Measurements from ENCODE around the gene GALNT14. TPM values are rescaled to one million over a fixed set of nuclear protein-coding genes. Genes with fewer than 3 reads are reported as not detected.

The GALNT14 gene
- total and polyA plus RNA-seq, 5 experiments from 2014 or later = 0.36 TPM; not detected in 4

DNA sequence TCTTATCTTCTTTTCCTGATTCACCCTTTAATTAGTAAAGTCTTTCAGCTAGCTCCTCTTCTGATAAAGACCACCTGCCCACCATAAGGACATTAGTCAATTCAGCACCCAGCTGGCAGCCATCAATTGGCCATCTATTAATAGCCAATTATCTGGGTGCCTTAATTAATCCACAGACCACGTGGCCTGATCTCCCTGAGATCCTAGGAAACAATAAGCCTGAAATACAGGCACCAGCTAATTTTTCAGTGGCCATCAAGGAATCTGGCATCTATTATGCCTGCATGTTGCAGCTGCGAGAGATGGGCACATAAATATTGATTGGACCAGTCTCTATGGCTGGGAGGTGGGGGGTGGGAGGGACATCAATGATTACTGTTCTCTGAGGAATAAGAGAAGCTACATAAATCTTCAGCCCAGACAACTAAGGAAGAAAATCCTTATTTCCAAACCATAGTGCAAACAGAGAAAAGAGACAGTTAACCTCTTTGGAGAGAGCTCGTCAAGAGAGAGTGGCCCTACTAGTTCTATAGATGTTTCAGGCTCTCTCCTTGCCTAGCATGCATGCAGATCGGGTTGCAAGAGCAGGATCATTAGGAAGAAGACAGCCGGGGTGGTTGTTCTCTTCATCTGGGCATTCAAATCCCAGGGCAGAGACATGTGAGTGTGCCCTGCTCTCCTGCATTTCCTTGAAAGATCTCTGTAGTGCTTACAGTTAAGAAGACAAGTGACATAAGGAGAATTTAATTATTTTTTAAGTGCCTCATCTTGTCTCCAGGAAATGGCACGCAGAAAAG lies 8.7 kb downstream of the GALNT14 start:
- Mint-ChIP-seq H3K4me3 (no peak overlapping the region), H3K27ac (no peak overlapping the region), H3K36me3 (no peaks in the 10 kb centered on the region), H3K9me3 (no peaks in the 10 kb centered on the region), H3K27me3 (peaks cover 4 to 36% (median 17%) of the 10 kb centered on the region in 5 donors), H3K4me1 (no peaks in the 10 kb centered on the region)
- POLR2A ChIA-PET = no interaction called here
- ATAC-seq = no peak
- no peak for DNase-seq

DNA sequence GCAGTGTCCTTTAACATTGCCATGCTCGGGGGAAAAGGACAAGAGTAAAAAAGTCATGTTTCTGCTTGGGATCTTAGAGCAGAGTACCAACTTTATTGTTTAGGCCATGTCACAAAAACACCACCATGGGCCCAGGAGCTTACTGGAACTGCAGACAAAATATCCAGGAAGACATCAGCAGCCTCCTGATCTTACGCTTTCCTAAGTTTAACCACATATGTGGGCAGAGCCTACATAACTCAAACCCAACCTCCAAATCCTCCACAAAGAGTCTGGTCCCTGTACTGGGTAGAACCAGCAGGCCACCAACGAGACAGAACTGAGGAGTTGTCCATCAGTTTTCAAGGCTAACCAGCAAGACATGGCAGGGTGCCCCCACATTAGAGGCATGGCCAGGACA lies 10.3 kb downstream of the GALNT14 start:
- POLR2A ChIA-PET = no interaction called here
- no peak for DNase-seq
- peaks cover 2 to 23% (median 5%) of the 10 kb centered on the region in 5 donors for H3K27me3 Mint-ChIP-seq
- no peaks in the 10 kb centered on the region for H3K36me3 Mint-ChIP-seq
- no peak overlapping the region for H3K27ac Mint-ChIP-seq
- no peaks in the 10 kb centered on the region for H3K4me1 Mint-ChIP-seq
- ATAC-seq = no peak
- no peak overlapping the region for H3K4me3 Mint-ChIP-seq
- H3K9me3 Mint-ChIP-seq = no peaks in the 10 kb centered on the region

DNA sequence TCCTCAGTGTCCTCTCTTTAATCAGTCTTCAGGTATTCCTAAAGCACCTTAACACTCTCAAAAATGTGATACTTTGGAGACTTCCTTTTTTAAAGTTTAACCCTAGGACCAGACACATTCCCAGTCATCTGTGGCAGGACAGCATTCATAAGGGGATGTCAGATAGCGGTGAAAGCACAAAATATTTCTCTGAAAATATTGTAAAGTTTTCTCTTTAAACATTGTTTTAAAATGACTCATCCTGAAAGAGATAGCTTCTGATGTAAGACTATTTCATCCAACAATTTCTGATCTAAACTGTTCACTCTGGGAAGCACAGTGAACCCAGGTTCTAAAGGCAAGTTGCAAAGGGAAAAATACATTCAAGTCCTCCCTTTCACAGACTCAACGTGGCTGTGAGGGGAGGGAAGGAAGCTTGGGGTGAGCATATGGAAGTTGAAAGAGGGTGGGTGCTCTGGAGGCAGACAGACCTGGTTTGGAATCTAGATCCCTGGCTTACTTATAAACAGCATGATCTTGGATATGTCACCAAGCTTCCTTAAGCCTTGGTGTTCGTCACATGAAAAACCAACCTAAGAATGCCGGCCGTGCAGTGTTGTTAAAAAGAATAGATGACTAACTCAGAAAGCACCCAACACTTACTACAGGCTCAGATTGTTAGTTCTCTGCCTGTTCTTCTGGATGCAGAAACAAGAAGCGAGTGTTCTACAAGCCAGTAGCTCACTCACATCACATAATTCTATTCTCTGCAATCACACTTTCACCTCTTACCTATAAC lies 12.1 kb downstream of the GALNT14 start:
- no peaks in the 10 kb centered on the region for H3K9me3 Mint-ChIP-seq
- POLR2A ChIA-PET = interaction anchor here (0.5 kb wide), 1 partner anchor 1262 kb away, joined by 3 read pairs; no protein-coding TSS in a partner anchor
- no peak overlapping the region for H3K4me3 Mint-ChIP-seq
- DNase-seq (no peak), ATAC-seq (no peak)
- H3K27me3 Mint-ChIP-seq = peaks cover 3 to 21% (median 7%) of the 10 kb centered on the region in 5 donors
- no peak overlapping the region for H3K27ac Mint-ChIP-seq
- peaks cover 0 to 2% (median 0%) of the 10 kb centered on the region in 4 donors for H3K4me1 Mint-ChIP-seq
- H3K36me3 Mint-ChIP-seq = no peaks in the 10 kb centered on the region

DNA sequence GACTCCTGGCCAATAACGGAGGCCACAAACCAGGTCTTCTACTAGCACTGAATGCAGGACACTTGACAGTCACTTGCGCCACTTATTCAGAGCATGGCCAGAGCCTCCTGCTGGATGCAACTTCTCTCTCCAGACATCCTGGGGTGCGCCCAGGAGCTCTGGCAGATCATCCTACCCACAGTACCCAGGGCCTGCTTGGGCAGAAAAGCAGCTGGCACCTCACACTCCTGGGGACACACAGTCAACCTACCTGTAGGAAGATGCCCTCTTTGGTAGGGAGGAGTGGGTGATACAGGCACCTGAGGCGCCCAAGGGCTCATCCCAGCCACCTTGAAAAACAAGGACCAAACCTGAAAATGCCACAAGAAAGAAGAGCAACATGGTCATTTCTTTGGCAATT lies 13.3 kb downstream of the GALNT14 start:
- H3K4me3 Mint-ChIP-seq = no peak overlapping the region
- DNase-seq (no peak), ATAC-seq (no peak)
- H3K27ac Mint-ChIP-seq = no peak overlapping the region
- POLR2A ChIA-PET = no interaction called here
- no peaks in the 10 kb centered on the region for H3K36me3 Mint-ChIP-seq
- peaks cover 0 to 2% (median 0%) of the 10 kb centered on the region in 4 donors for H3K4me1 Mint-ChIP-seq
- H3K9me3 Mint-ChIP-seq = no peaks in the 10 kb centered on the region
- H3K27me3 Mint-ChIP-seq = peaks cover 5 to 21% (median 7%) of the 10 kb centered on the region in 5 donors

DNA sequence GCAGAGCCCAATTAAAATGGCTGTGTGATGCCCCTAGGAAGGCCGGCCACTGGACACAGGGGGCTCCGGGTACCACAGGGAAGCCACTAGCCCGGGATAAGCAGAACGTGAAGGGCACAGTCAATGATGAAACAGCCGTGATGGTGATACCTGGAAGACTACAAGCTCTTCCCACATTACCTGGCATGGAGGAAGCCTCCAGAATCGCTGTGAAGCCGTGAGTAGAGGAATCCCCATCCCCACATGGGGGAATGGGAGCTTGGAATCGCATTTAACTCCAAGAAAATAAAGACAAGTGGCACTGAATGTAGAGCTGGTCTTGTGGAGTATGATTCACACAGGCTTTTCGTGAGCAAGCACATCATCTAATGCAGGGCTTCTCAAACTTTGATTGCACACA lies 16.1 kb downstream of the GALNT14 start:
- peaks cover 0 to 2% (median 0%) of the 10 kb centered on the region in 4 donors for H3K4me1 Mint-ChIP-seq
- H3K9me3 Mint-ChIP-seq = no peaks in the 10 kb centered on the region
- ATAC-seq (no peak), DNase-seq (no peak)
- peaks cover 5 to 21% (median 6%) of the 10 kb centered on the region in 5 donors for H3K27me3 Mint-ChIP-seq
- no peaks in the 10 kb centered on the region for H3K36me3 Mint-ChIP-seq
- POLR2A ChIA-PET = no interaction called here
- H3K27ac Mint-ChIP-seq = no peak overlapping the region
- no peak overlapping the region for H3K4me3 Mint-ChIP-seq

DNA sequence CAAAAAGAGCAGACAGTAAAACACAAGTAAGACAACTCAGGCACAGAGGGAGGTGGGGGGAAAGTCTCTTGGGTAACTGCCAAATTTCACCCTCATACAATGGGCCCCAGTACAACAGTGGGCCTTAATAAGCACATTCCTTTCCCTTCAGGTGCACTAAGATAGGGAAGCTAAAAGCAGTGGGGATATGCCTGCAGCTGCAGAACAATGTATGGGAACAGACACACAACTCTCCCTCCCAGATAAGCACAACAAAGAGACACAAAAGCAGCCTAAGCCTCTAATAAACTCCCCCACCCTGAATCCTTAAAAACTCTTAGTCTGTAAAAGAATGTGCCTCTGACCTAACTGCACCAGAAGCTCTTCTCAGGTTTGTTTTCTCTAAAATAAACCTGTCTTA lies 24.5 kb downstream of the GALNT14 start:
- DNase-seq (no peak), ATAC-seq (no peak)
- no peak overlapping the region for H3K27ac Mint-ChIP-seq
- no peaks in the 10 kb centered on the region for H3K9me3 Mint-ChIP-seq
- H3K4me1 Mint-ChIP-seq = no peaks in the 10 kb centered on the region
- no peak overlapping the region for H3K4me3 Mint-ChIP-seq
- peaks cover 8 to 30% (median 22%) of the 10 kb centered on the region in 5 donors for H3K27me3 Mint-ChIP-seq
- POLR2A ChIA-PET = no interaction called here
- H3K36me3 Mint-ChIP-seq = no peaks in the 10 kb centered on the region

DNA sequence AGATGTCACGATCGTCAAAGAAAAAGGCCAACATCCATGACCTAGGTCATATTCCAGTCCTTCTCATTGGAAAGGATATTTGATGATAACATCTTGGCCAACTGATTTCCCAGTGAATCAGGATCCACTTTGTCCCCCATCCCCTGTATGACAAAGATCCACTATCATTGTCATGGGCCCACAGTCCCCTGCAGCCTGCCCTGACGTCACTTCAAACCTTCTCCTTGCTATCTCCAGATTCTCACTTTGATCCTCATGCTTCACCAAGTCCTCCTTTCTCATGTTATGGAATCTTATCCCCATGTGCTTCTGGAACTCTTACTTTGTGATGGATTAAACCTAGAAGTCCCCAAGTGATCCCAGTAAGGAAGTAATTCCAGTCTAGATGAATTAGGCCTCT lies 25.7 kb downstream of the GALNT14 start:
- POLR2A ChIA-PET = no interaction called here
- H3K4me1 Mint-ChIP-seq = no peaks in the 10 kb centered on the region
- ATAC-seq = no peak
- peaks cover 8 to 34% (median 22%) of the 10 kb centered on the region in 5 donors for H3K27me3 Mint-ChIP-seq
- no peak overlapping the region for H3K27ac Mint-ChIP-seq
- DNase-seq = no peak
- no peak overlapping the region for H3K4me3 Mint-ChIP-seq
- no peaks in the 10 kb centered on the region for H3K9me3 Mint-ChIP-seq
- no peaks in the 10 kb centered on the region for H3K36me3 Mint-ChIP-seq

DNA sequence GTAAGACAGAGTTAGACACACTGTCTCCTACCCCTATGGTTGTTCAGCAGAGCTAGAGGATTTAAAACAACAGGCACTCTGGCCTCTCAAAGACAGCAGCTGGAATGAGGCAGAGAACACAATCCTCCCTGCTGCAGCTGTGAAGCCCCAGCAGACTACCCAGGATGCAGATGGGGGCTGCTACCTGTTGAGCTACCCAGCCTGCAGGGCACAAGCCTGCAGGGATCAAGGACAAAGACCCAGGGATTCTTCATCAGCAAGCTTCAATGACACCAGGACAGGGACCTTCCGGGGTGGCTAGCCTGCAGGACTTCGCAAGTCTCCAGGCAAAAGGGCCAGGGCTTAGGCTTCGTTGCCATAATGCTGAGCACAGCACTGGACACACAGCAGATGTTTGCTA lies 27.2 kb downstream of the GALNT14 start:
- DNase-seq = no peak
- ATAC-seq = no peak
- no peaks in the 10 kb centered on the region for H3K36me3 Mint-ChIP-seq
- peak overlapping the region in 1 of 10 donors; percentile 53 for H3K27ac Mint-ChIP-seq
- no peaks in the 10 kb centered on the region for H3K9me3 Mint-ChIP-seq
- POLR2A ChIA-PET = no interaction called here
- no peak overlapping the region for H3K4me3 Mint-ChIP-seq
- peaks cover 10 to 45% (median 26%) of the 10 kb centered on the region in 5 donors for H3K27me3 Mint-ChIP-seq
- no peaks in the 10 kb centered on the region for H3K4me1 Mint-ChIP-seq

DNA sequence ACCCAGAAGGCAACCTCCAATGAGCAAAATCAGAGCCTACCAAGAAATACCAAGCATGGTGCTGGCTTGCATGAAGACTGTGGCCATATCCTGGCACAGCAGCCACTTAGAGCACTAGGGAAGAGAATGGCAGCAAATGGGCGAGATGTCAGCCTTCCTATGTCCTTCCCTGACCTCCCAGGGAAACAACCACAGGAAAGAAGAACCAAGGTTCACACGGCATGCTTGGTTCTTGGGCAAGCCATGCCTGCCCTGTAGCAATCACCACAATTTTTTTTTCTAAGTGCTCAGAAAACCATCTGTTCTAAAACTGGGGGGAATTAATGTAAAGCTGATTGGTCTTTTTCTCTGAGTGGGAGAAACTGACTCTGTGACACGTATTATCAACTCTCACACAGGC lies 27.8 kb downstream of the GALNT14 start:
- H3K27me3 Mint-ChIP-seq = peaks cover 9 to 47% (median 26%) of the 10 kb centered on the region in 5 donors

DNA sequence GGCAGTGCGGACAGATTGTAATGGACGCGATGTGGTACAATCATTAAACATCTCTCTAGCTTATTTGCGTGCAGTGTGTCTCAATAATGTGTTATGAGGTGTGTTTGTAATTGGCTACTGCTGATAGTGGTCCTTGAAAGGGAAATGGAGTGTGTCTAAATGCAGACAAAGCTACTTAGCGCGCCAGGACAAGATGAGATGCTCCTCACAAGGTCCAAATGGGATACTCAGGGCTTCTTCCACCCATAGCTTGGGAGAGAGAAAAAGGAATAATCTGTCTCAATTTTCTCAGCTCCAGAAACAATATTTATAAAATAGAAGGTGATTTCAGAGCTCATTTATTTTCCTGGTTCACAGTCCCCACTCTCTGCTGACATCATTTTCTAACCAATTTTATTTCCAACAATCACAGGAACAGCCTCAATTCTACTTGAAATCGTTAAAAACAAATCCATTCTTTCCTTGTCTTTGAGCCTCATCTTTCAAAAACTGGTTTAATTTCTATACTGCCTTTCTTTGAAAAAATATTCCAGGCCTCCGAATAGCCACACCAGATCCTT lies 28.5 kb downstream of the GALNT14 start:
- DNase-seq (no peak), ATAC-seq (no peak)
- peaks cover 8 to 52% (median 31%) of the 10 kb centered on the region in 5 donors for H3K27me3 Mint-ChIP-seq
- no peaks in the 10 kb centered on the region for H3K4me1 Mint-ChIP-seq
- H3K4me3 Mint-ChIP-seq = no peak overlapping the region
- H3K27ac Mint-ChIP-seq = no peak overlapping the region
- POLR2A ChIA-PET = no interaction called here
- no peaks in the 10 kb centered on the region for H3K9me3 Mint-ChIP-seq
- H3K36me3 Mint-ChIP-seq = no peaks in the 10 kb centered on the region

More for the DNA sequence above, 27.8 kb downstream of the GALNT14 start:
- no peak overlapping the region for H3K27ac Mint-ChIP-seq
- H3K9me3 Mint-ChIP-seq = no peaks in the 10 kb centered on the region
- POLR2A ChIA-PET = no interaction called here
- no peaks in the 10 kb centered on the region for H3K4me1 Mint-ChIP-seq
- no peak overlapping the region for H3K4me3 Mint-ChIP-seq
- DNase-seq (no peak), ATAC-seq (no peak)
- H3K36me3 Mint-ChIP-seq = no peaks in the 10 kb centered on the region

DNA sequence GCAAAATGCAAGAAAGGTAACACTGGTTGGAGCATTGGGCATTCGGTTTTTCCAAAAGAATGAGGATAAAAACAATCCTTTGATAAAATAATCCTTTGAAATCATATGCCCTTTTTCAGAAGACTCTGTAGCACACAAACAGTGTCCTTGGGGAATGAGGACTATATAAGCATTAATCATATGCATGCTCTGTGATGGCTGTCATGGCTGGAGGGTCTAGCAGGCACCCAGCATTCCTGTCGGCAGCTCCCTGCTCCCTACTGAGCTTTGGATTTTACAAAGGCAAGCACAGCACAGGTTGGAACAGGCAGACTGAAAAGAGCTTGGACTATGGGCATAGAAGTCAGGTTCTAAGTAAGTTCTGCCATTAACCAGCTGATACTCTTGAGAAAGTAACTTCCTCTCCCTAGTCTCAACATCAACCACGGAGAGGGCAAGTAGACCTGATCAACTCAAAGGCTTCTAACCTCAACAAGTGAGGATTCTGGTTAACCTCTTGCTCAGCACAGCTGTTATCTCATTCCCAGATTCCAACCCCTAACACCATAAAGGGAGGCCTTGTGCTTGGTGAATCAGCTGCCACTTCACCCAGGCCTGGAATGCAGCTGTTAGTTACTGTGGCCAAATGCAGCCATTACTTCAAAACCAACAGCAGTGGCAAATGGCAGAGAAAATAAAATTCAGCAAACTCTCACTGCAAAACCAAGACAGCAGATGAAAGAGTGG lies 29.5 kb downstream of the GALNT14 start:
- H3K27me3 Mint-ChIP-seq = peaks cover 9 to 53% (median 22%) of the 10 kb centered on the region in 5 donors
- H3K4me1 Mint-ChIP-seq = no peaks in the 10 kb centered on the region
- DNase-seq (no peak), ATAC-seq (no peak)
- H3K9me3 Mint-ChIP-seq = peaks cover 0 to 2% (median 0%) of the 10 kb centered on the region in 9 donors
- no peak overlapping the region for H3K4me3 Mint-ChIP-seq
- POLR2A ChIA-PET = no interaction called here
- H3K36me3 Mint-ChIP-seq = no peaks in the 10 kb centered on the region
- no peak overlapping the region for H3K27ac Mint-ChIP-seq

DNA sequence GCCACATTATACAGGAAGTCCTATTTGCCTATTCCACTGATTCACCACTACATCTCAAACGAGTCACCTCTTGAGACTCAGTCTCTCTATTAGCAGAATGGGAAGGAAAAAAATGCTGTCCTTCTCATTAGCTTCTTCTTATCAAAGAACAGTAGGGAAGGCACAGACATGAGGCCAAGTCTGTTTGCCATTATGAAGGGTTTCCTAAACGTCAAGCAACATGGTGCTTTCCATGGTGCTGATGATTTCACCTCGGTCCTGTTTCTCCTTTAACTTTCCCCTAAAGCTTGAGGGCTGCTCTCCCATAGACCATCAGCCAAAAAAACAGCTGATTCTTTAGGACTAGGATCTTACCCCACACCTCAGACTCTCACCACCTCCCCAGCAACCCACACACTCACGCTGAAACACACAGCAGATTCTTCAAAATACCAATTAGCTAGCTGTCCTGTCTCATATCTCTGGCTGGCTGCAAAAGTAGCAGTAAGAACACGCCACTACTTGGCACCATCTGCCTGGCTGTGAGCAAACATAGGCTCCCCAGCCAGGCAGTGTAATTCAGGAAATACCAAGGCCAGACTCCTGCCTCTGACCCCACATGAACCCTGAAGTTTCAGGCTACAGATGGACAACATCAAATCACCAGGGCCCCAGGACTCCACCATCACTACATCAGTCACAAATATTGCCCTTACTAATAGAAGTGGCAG lies 30.5 kb downstream of the GALNT14 start:
- H3K4me1 Mint-ChIP-seq = no peaks in the 10 kb centered on the region
- DNase-seq = no peak
- H3K4me3 Mint-ChIP-seq = no peak overlapping the region
- ATAC-seq = no peak
- H3K27me3 Mint-ChIP-seq = peaks cover 9 to 53% (median 21%) of the 10 kb centered on the region in 5 donors
- peak overlapping the region in 1 of 10 donors; percentile 80 for H3K27ac Mint-ChIP-seq
- peaks cover 0 to 2% (median 0%) of the 10 kb centered on the region in 9 donors for H3K9me3 Mint-ChIP-seq
- POLR2A ChIA-PET = no interaction called here
- H3K36me3 Mint-ChIP-seq = no peaks in the 10 kb centered on the region
